ENCODE results near the gene HSD17B14. TPM values are rescaled to one million over a fixed set of nuclear protein-coding genes. Genes with fewer than 3 reads are reported as not detected.

The HSD17B14 gene
- total RNA-seq, 1 experiment from 2014 or later: 11.2 TPM

- H2AFZ ChIP-seq (ENCODE audit: low read length): no peak overlapping the region
- H3K18ac ChIP-seq (ENCODE audit: insufficient read length, low read depth, low read length): no peak overlapping the region
- H3K27ac ChIP-seq (ENCODE audit: insufficient read length, low read depth, low read length): no peak overlapping the region
- no peak overlapping the region for H2BK5ac ChIP-seq (ENCODE audit: insufficient read length, low read length)
- Mint-ChIP-seq H3K36me3 (ENCODE audit: insufficient read depth in 1 of 3, low read depth in 3 of 3) (peaks cover 0 to 42% (median 9%) of the 10 kb centered on the region in 3 experiments; a peak in 6 of 7 replicates), H3K4me1 (peaks cover 3 to 23% of the 10 kb centered on the region in 2 experiments), H3K9me3 (no peaks in the 10 kb centered on the region), H3K27me3 (ENCODE audit: low read depth) (no peaks in the 10 kb centered on the region), H3K27ac (peak overlapping the region in 1 of 3 experiments; percentile 75; a peak in 2 of 7 replicates), H3K4me3 (no peak overlapping the region)
- H3K9ac ChIP-seq (ENCODE audit: extremely low read depth, insufficient read length, low read length): no peak overlapping the region
- H3K9me3 ChIP-seq (ENCODE audit: control insufficient read depth, low read depth, low read length): no peaks in the 10 kb centered on the region
- no peak overlapping the region for H2BK20ac ChIP-seq (ENCODE audit: low read depth, low read length, poor library complexity, severe bottlenecking)
- no peak overlapping the region for H4K91ac ChIP-seq (ENCODE audit: insufficient read length, low read depth, low read length)
- WGBS (ENCODE audit: extremely low coverage, insufficient read length, low lambda C conversion rate): no CpG with 5 or more reads among the region's 7 CpGs
- no peaks in the 10 kb centered on the region for H3K27me3 ChIP-seq (ENCODE audit: insufficient read depth, low read length)
- H4K20me1 ChIP-seq (ENCODE audit: control insufficient read depth, insufficient read depth, insufficient read length): no peaks in the 10 kb centered on the region
- no peak overlapping the region for H3K14ac ChIP-seq (ENCODE audit: insufficient read depth, low read length)
- no peak overlapping the region for H2BK12ac ChIP-seq (ENCODE audit: insufficient read length, low read depth, low read length)
- no peak for DNase-seq
- H3K56ac ChIP-seq (ENCODE audit: insufficient read length, low read depth, low read length): no peak overlapping the region
- no peak overlapping the region for H3T11ph ChIP-seq (ENCODE audit: low read length)
- H3K23me2 ChIP-seq (ENCODE audit: insufficient read length, low read depth, low read length, poor library complexity, severe bottlenecking): no peaks in the 10 kb centered on the region
- TF ChIP-seq CTCF (conservative IDR thresholded peaks at IDR 0.05): no peak
- H3K79me1 ChIP-seq (ENCODE audit: insufficient read depth, low read depth, low read length, poor library complexity, severe bottlenecking): no peaks in the 10 kb centered on the region
- H3K4me2 ChIP-seq (ENCODE audit: insufficient read depth, insufficient read length, low read length): no peak overlapping the region
- no peak overlapping the region for H4K8ac ChIP-seq (replicated peaks; ENCODE audit: insufficient read length, low read depth, low read length)
- no peak overlapping the region for H2BK15ac ChIP-seq (ENCODE audit: low read depth, low read length)
- H3K4me1 ChIP-seq (ENCODE audit: insufficient read depth, low read length): no peaks in the 10 kb centered on the region; the same call in 1 of the 2 replicates
- H4K5ac ChIP-seq (ENCODE audit: insufficient read length, low read depth, low read length): no peak overlapping the region
- no peak overlapping the region for H2BK120ac ChIP-seq (ENCODE audit: low read depth, low read length, poor library complexity, severe bottlenecking)
- H3K79me2 ChIP-seq (ENCODE audit: insufficient read depth, low read length): no peaks in the 10 kb centered on the region
- H3K4ac ChIP-seq (ENCODE audit: low read depth, low read length): no peak overlapping the region
- no peak overlapping the region for H3K23ac ChIP-seq (ENCODE audit: insufficient read length, low read depth, low read length)
- no peak overlapping the region for H2AK5ac ChIP-seq (ENCODE audit: insufficient read length, low read length)
Measured at GRCh38 chr19:48862827-48863226, 26.5 kb upstream of the HSD17B14 start.

Measured in H9 (cell line).